Fibroblast of mammary gland (primary cell): ENCODE results near the gene RHOJ.

ENCODE experiments used
- DNase-seq: peaks from one replicate; pipeline ENCODE4 v3.0.0-alpha.2; 2010; ENCODE audit warnings: low read depth
- H3K4me3 ChIP-seq: 2 replicates; pipeline ENCODE4 v1.5.1; 2011; ENCODE audit warnings: low read depth, mild to moderate bottlenecking, low read length, moderate library complexity; ENCODE audit not compliant: control insufficient read depth
- CTCF ChIP-seq: conservative IDR thresholded peaks from 2 replicates; pipeline ENCODE4 v1.5.1; 2011; ENCODE audit warnings: low read depth, low read length, inconsistent platforms; ENCODE audit not compliant: control insufficient read depth, insufficient read depth

The RHOJ gene

DNA sequence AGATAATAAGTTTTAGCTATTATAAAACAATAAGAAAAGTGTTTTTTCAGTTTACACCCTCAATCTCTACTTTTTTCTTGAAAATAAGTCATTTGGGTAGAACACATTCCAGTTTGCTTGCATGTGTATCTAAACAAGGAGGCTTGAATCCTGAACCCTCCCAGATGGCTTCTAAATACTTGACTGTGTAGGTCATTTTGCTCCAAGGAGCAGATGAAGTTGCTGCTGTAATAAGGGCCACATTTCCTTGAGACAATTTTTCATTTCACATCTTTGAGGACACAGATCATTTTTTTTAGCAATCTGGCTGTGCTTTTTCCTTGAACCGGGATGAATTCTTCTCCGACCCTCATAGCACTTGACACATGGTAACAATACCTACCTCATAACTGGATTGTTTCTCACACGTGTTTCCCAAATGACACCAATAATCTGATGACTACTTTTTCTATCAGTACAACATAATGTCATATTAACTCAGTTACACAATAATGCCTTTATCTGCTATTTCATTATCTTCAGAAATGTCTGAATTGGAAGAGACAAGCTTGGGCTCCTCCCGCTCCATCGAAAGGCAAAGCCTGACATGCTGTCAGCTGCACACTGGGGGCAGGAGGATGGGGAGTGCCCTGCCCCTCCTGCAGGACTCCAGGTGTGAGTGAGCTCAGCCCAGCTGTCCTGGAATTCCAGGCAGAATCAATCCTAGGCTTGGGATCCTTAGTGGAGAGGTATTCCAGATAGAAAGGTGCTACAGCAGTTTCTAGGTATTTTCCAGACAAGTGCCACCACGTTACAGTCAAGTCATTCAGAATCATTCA, 83.6 kb downstream of the RHOJ start:
- H3K4me3 ChIP-seq = no peak overlapping the region
- peak; percentile 23 for DNase-seq
- no peak for TF ChIP-seq CTCF

GRCh38 chr14:63288853-63289252, 84.6 kb downstream of the RHOJ start:
- TF ChIP-seq CTCF = no peak
- no peak for DNase-seq
- no peak overlapping the region for H3K4me3 ChIP-seq

DNA sequence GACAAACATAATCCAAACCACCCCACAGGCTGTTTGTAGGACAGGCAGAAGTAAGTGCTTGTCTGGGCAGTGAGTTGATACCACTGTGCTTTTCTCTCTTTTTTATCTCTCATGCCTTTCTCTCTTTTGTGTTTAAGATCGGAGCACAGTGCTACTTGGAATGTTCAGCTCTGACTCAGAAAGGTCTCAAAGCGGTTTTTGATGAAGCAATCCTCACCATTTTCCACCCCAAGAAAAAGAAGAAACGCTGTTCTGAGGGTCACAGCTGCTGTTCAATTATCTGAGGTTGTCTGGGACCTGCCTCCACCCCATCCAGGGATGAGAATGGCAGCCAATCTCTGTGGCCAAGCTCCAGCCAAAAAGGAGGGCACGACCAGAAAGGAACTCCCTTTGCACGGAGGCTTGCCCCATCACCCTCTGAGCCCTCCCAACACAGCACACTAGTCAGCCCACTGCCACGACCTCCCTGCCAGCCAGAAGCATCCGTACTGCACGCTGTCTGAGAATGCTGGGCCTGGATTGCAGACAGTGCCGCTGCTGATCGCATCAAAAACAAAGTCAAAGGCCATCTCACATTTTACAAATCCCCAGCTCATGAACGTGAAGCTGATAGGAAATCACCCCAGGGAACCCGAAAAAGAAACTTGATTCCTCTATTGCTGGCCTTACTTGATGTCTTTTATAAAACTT, 86.6 kb downstream of the RHOJ start:
- H3K4me3 ChIP-seq = no peak overlapping the region
- no peak for TF ChIP-seq CTCF

GRCh38 chr14:63292805-63293204, 88.6 kb downstream of the RHOJ start:
- no peak for TF ChIP-seq CTCF
- no peak overlapping the region for H3K4me3 ChIP-seq
- DNase-seq = no peak

More for the DNA sequence above, 86.6 kb downstream of the RHOJ start:
- peak; percentile 24 for DNase-seq

DNA sequence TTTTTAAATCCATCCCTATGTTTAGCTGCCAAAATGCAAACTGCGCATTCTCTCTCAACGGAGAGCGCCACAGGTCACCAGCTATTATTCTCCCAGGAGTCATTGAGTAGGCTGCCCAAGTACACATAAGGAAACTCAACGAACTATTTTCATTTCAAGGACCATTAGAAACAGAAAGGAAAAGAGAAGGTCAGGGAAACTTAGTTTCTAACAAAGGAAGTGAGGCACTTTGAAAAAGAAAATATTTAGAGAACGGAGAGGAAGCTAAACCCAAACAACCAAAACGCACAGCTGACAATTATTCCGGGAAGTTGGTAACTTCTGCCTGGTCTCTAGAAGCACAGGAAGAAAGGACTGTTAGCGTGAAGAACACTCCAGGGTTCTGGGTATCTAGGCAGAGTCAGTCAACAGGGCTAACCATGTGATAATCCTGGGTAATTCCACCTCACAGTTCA, 91.0 kb downstream of the RHOJ start:
- no peak overlapping the region for H3K4me3 ChIP-seq
- no peak for DNase-seq
- TF ChIP-seq CTCF = no peak

DNA sequence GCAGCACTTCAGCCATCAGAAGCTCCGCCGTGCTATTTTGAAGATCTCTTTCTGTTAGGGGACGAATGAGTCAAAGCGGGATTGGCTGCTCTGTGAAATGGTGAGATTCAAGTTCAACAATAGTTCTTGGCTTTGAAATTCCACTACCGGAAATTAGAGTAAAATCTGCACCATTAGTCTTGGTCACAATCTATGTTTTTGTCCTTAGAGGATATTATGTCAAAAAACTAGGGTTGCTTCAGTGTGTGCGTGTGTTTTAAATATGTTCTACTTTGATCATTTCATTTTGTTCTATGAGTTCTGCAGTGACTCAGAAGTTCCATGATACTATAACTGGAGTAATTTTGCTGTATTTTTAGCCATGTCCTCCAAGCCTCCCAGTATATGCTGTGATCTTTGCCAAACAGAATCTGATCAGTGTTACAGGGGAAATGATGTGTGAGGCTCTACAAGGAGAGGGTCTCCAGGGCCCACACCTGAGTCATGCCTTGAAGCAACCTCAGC, 91.9 kb downstream of the RHOJ start:
- DNase-seq = peak; percentile 41
- no peak overlapping the region for H3K4me3 ChIP-seq
- TF ChIP-seq CTCF = no peak
